DMS153 treated with DMSO at 0.1 percent for 48 hours (cell line): Measurements from ENCODE around the gene SBNO1.
"Not testable (repeated sequence)": the region's sequence is repeated elsewhere in the genome, so short reads cannot be mapped to it uniquely, and the experiment has no call there.

Experiments
- DNase-seq: peaks from one replicate; lab custom pipeline; 2025; ENCODE audit not compliant: unreplicated experiment; lab: John Stamatoyannopoulos, UW

SBNO1 gene

GRCh38 chr12:123271001-123271668 lies 93.5 kb downstream of the SBNO1 start:
- DNase-seq: peak; percentile 31

GRCh38 chr12:123270214-123271000 lies 94.2 kb downstream of the SBNO1 start:
- peak; percentile 18 for DNase-seq

- DNase-seq: no peak
Measured at GRCh38 chr12:123269896-123270213, 94.8 kb downstream of the SBNO1 start.

- DNase-seq: peak; percentile 39
Measured at GRCh38 chr12:123269395-123269892, 95.2 kb downstream of the SBNO1 start.

GRCh38 chr12:123268850-123269249 lies 95.8 kb downstream of the SBNO1 start:
- DNase-seq: no peak

- DNase-seq: peak; percentile 48
Measured at GRCh38 chr12:123267991-123268843, 96.4 kb downstream of the SBNO1 start.

- DNase-seq: no peak
Measured at GRCh38 chr12:123267335-123267920, 97.2 kb downstream of the SBNO1 start.

GRCh38 chr12:123266679-123267277 lies 97.9 kb downstream of the SBNO1 start:
- no peak for DNase-seq

- DNase-seq: no peak
Measured at GRCh38 chr12:123265851-123266678, 98.6 kb downstream of the SBNO1 start.

GRCh38 chr12:123264642-123265041 lies 100.0 kb downstream of the SBNO1 start:
- DNase-seq: no peak

GRCh38 chr12:123263196-123263817 lies 101.3 kb downstream of the SBNO1 start:
- no peak for DNase-seq

- DNase-seq: no peak
Measured at GRCh38 chr12:123261196-123261595, 103.5 kb downstream of the SBNO1 start.

GRCh38 chr12:123260081-123260480 lies 104.6 kb downstream of the SBNO1 start:
- no peak for DNase-seq

GRCh38 chr12:123258593-123258992 lies 106.1 kb downstream of the SBNO1 start:
- DNase-seq: no peak

GRCh38 chr12:123254853-123255446 lies 109.7 kb downstream of the SBNO1 start:
- no peak for DNase-seq

- no peak for DNase-seq
Measured at GRCh38 chr12:123253641-123254459, 110.8 kb downstream of the SBNO1 start.

- not testable (repeated sequence) for DNase-seq
Measured at GRCh38 chr12:123252365-123252764, 112.3 kb downstream of the SBNO1 start.

- no peak for DNase-seq
Measured at GRCh38 chr12:123251403-123252076, 113.1 kb downstream of the SBNO1 start.
